Fibroblast of skin of left quadriceps (primary cell): ENCODE measurements around the gene MAN2B2.

Experiments
- DNase-seq, 2 experiments: peaks; one replicate each; pipeline ENCODE4 v3.0.0-alpha.2; 2013; ENCODE audit warnings: low read depth in 2 of 2

The MAN2B2 gene

DNA sequence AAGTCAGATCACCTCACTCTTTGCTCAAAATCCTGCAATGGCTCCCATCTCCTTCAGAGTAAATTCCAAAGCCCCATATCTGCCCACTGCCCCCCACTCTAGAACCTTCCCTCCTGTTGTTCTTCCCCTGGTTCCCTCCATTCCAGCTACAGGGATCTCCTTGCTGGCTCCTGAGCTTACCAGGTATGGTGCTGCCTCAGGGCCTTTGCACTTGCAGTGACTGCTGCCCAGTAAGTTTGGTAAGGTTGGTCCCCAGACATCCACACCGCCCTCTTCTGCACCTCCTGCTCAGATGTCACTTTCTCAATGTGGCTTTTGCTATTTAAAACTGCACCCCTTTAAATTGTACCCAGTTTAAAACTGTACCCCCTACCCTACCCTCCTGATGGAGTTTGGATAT is 7.8 kb upstream of the MAN2B2 start:
- DNase-seq, result no peak

DNA sequence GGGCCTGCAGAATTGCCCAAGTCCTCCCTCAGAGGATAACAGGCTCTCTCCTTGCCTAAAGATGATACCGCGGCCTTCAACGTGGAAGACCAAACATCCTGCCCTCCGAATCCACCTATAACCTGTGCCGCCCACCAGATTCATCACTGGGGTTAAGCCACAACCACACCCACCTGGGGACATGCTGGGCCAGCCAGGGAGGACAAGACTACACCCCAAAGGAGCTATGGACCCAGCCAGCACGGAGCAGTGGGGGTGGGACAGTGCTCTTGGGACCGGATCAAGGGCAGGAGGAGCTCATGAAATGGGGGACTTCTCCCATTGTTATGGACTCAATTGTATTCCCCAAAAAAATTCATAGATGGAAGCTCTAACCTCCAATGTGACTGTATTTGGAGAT is 6.8 kb upstream of the MAN2B2 start:
- DNase-seq, result no peak

DNA sequence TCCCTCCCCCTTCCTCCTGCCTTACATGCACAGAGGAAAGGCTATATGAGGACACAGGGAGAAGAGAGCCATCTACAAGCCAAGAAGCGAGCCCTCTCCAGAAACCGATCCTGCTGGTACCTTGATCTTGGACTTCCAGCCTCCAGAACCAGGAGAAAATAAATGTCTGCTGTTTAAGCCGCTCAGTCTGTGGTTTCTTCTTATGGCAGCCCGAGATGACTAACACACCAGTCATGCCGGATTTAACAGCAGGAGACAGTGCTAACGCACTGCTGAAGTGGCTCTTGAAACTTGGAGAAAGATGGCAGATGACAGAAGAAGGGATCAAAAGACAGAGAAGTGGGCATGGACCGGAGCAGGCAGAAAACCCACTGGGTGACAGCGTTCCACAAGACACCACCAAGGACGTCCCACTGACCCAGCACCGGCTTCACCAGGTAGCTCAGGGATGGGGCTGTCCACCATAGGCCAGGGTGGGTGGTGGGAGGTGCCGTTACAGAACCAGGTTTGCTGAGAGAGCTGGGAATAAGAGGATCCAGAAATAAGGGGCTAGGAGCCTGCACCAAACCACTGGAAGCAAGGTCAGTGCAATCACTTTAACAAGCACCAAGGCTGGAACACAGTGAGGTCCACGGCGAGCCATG is 6.2 kb upstream of the MAN2B2 start:
- peak; percentile 7 to 16 for DNase-seq

DNA sequence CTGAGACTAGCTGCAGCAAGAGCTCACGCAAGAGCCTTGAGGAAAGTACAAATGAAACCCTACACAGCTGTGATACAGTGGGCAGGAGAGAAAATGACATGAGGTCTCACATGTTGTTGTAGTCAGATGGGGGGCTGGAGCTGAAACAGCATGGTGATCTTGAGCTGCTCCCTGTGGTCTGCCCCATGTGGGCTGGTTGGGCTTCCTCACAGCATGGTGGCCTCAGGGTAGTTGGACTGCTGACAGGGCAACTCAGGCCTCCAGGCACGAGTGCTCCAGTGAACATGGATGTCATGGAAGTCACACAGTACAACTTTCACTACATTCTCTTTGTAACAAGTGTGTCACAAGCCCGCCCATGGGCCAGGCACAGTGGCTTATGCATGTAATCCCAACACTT is 3.4 kb upstream of the MAN2B2 start:
- DNase-seq, result no peak

DNA sequence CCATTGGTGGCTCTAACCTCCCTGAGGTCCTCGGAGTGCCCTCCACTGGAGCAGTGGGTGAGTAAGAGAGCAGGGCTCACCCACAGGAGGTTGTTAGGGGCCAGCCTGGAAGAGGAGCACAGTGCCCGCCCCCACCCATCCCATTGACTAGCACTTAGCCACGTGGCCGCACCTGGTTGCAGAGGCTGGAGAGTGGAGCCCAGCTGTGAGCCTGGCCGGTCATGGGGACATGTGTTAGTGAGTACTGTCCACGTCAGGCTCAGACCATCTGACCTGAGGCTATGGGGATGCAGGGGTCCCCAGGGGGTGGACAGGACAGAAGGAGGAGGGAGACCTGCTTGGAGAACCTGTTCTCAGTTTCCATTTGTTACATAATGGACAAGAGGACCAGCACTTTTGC is 1.4 kb upstream of the MAN2B2 start:
- no peak for DNase-seq

DNA sequence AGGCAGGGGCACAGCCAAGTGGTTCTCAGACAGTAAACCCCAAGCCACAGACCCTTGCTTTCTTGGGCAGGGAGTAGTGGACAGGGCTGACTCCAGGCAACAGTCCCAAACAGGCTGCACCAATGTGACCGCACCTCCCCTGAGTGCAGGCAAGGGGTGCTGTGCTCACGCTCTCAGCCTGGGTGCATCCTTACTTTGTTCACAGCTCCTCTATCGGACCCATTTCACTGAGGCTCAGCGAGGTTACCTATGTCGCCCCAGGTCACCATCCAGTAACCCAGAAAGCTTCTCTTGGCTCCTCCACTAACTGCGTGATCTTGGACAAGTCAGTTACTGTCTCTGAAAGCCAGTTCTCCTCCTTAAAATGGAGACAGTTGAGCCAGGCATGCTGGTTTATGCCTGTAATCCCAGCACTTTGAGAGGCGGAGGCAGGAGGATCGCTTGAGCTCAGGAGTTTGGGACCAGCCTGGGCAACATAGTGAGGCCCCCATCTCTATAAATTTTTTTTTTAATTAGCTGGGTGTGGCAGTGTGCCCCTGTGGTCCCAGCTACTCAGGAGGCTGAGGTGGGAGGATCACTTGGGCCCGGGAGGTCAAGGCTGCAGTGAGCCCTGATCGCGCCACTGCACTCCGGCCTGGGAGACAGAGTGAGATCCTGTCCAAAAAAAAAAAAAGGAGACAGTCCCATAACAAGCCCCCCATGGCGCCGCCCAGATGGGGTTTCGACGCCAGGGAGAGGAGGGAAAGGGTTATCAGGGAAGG is 823 bp upstream of the MAN2B2 start:
- no peak for DNase-seq

DNA sequence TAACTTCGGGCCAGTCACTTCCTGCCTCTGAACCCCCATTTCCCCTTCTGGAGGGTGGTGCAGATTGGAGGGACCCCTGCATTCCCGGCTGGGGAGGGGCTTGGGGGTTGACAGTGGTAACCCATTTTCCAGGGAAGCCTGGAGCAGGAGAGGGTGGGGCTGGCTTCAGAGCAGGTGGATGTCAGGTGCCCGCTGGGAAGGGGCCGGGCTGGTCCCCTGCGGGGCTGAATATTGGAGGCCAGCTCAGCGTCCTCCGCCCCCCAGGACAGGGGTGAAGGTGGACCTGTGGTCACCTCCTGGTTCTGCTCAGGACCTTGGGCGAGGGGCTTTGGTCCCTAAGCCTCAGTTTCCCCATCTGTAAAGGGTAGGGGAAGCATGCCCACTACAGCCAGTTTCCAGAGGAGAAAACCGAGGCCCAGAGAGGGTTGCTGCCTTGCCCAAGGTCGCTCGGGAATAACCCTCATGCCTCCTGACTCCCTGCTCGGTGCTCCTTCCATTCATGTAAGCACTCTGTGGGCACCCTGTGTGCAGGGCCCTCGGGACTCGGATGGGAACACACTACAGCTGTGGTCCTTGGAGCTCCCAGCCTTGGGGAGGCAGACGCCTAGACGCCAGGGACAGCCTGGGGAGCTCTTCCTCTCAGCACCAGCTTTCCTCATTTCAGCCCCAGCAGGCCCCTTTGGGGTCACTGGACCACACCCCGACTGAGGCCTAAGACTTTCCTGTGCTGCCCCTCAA is 683 bp downstream of the MAN2B2 start:
- DNase-seq, result no peak

DNA sequence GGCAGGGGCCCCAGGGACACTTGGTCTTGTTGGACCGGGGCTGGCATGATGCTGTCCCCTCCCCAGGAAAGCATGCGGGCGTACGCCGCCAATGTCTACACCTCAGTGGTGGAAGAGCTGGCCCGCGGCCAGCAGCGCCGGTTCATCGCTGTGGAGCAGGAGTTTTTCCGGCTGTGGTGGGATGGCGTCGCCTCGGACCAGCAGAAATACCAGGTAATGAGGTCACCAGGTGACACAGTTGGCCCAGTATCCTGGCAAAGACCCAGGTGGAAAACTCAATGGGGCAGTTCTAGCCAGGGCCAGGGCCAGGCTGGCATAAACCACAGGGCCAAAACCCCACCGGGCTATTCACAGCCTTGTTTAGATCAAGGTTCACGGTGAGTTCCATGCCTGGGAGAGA is 1.5 kb downstream of the MAN2B2 start:
- DNase-seq, result no peak

DNA sequence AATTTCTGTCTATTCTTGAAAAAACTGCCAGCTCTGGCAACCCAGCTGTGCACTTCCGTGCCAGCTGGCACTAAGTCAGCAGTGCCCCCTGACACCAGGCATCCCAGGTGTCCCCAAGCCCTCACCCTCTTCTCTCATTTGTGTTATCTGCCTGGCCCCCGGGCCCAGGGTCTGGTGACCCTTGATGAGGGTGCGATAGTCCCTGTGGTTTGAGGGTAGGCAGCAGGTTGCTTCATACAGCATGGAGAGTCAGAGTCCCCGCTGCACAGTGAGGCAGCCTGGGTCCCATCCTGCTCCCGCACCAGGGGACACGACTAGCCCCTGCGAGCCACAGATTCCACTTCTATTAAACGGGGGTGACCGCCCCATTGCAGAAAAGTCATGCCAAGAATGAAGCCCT is 1.9 kb downstream of the MAN2B2 start:
- DNase-seq, result no peak

DNA sequence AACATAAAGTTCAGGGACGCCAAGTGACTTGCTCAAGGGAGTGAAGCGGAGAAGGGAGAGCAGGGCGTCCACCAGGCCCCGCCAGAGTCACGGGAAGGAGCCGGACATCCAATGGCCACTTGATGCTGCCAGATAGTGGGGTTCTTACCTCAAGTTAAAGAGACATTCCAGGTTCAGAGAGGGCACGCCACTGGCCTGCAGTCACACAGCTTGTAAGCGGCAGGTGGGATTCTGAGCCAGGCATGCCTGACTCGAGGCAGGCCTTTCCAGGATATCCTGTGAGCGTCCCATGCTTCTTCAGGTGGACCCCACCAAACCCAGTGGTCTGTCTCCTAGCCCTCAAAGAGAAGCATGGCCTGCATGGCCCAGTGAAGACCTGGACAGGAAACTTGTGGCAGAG is 2.4 kb downstream of the MAN2B2 start:
- no peak for DNase-seq

DNA sequence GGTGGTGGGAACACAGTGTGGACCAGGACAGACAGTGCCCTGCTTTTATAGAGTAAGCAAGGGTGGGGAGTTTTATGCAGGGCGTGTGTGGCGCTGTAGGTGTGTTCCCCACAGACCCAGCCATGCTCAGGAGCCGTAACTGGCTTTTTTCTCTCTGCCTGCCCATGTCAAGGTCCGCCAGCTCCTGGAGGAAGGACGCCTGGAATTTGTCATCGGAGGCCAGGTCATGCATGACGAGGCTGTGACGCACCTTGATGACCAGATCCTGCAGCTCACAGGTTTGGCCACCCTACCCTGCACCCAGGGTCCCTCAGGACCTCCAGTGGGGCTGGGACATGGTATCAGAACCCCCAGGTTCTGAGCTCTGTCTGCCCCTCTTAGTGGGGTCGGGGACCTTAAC is 3.2 kb downstream of the MAN2B2 start:
- DNase-seq, result no peak

DNA sequence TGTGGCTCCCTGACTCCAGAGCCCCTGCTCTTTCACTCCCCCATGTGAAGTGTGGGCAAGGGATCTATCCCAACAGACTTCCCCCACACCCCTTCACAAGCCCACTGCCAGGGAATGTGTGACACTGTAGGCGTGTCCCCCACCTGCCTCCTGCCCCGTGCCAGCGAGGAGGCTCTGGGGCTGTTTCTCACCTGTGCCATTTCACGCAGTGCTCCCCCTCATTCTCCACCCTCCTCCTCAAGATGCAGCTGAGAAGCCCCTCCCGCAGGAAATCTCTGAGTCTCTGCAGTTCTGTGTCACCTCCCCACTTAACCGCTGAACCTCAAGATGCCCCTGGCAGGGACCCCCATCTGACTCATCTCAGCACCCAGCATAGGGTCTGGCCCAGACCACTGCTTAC is 5.4 kb downstream of the MAN2B2 start:
- DNase-seq, result no peak

DNA sequence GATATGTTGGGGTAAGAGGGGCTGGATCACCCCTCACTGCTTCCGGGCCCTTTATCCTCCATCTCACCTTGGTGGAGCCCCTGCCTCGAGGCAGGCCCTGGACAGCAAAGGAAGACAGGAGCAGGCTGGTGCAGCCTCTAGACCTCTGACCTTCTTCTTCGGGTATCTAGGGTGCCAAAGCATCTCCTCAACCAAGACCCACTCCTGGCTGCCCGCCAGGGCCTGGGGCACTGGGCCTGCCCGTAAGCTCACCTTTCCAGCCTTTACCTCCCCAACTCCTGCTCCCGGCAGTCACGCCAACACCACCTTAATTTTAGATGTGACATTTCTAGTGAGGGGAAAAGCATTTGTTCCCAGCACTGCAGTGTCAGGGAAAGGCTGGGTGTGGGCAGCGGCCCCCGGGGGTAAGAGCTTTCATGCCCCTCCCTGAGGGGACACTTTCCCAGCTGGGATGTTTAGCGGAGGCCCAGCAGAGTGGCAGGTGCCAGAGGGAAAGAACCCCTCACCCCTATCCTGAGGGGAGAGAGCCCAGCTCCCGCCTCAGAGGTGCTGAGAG is 6.7 kb downstream of the MAN2B2 start:
- DNase-seq, result no peak

DNA sequence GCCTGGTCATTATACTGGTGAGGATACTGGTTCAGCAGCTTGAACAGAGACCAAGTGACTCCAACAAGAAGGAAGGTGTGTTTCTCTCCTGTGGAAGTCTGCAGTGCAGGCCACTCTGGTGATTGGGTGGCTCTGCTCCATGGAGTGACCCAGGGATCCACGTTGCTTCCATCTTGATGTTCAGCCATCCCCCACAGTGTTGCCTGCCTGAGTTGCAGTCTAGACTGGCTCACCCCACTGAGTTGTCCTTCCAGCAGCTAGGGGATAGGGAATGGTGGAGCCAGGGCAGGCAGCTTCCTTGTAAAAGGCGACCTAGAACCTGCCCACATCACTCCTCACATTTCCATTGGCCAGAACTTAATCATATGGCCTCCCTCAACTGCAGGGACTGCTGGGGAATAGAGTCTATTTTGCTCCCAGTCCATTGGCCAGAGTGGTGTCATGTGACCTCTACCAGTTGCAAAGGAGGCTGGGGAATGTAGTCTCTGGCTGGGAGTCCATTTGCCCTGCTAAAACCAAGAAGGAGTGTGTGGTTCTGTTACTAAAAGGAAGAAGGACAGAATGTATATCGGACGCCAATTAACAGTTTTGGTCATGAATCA is 8.0 kb downstream of the MAN2B2 start:
- DNase-seq, result no peak

DNA sequence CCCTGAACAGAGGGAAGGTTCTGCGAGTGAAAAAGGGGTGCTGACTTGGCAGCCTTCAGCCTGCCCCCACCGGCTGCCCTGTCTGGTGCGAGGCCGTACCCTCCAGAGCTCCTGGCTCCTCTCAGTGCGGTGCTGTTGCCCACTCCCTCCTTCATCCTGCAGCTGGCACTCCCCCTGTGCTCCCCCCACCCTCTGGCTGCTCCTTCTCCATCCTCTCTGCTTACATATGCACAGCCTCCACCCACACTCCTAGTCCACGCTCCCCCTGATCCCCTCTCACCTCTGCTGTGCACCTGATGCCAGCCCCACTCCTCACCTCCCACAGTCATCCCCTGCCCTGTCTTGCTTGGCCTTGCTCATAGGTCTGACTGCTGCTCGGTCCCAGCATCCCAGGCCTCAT is 9.9 kb downstream of the MAN2B2 start:
- DNase-seq, result no peak

DNA sequence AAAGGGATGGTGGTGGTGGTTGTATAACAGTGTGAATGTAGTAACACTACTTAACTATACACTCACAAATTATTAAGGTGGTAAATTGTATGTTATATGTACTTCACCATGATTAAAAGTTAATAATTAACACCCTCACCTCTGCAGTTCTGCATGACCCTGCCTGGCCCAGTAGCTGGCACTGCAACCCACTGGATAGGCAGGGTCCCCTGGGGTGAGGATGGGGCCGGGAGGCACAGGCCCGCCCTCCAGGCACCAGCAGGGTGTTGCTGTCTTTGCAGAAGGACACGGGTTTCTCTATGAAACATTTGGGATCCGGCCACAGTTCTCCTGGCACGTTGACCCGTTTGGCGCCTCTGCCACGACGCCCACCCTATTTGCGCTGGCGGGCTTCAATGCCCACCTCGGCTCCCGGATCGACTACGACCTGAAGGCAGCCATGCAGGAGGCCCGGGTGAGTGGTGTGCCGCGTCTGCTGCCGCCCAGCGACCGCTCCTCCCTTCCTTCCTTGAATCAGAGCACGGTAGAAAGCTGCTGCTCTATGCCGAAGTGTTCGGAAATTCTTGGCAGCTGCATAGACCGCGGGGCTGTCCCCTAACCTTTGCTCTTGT is 11.8 kb downstream of the MAN2B2 start:
- DNase-seq, result no peak

DNA sequence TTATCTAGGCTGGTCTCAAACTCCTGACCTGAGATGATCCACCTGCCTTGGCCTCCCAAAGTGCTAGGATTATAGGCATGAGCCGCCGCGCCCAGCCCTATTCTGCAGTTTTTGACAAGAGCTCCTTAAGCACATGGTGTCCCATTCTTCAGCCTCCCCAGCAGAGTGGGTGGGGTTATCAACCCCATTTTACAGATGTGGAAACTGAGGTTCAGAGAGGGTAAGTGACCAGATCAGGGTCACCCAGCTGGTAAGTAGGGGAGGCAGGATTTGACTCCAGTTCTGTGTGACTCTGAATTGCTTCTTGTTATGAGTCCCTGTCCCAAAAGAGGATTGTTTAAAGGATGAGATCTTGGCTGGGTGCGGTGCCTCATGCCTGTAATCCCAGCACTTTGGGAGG is 14.5 kb downstream of the MAN2B2 start:
- no peak for DNase-seq

DNA sequence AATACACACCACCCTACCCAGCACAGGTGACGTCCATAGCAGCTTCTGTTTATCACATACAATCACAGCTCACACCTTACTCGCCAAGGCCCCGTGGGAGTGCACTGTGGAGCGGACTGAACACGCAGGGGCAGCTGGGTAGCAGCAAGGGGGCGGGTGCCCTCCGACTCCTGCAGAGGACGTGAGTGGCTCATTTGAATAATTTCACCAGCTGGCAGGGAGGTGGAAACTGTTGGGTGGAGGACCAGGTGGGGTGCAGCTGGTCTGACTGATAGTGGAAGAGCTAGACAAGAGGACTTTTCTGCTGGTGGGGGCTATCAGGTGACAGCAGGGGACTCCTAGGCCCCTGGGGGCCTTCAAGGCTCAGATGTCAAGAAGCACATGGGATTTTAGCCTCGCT is 16.3 kb downstream of the MAN2B2 start:
- no peak for DNase-seq

DNA sequence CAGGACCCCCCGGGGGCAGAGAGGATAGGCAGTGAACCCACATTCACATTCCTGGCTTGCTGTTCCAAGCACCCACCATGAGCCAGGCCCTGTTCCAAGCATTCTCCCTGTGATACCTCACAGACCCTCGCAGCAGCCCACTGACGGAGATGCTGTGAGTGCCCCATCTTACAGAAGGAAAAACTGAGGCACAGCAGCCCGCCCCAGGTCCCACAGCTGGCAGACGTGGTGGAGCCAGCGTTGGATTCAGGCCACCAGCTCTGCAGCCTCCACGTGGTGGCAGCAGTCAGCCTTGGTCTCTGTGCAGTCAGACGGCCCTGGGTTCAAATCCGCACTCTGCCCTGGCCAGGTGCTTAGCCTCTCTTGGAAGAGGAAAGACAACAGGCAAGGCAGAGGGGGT is 16.8 kb downstream of the MAN2B2 start:
- DNase-seq, result no peak

DNA sequence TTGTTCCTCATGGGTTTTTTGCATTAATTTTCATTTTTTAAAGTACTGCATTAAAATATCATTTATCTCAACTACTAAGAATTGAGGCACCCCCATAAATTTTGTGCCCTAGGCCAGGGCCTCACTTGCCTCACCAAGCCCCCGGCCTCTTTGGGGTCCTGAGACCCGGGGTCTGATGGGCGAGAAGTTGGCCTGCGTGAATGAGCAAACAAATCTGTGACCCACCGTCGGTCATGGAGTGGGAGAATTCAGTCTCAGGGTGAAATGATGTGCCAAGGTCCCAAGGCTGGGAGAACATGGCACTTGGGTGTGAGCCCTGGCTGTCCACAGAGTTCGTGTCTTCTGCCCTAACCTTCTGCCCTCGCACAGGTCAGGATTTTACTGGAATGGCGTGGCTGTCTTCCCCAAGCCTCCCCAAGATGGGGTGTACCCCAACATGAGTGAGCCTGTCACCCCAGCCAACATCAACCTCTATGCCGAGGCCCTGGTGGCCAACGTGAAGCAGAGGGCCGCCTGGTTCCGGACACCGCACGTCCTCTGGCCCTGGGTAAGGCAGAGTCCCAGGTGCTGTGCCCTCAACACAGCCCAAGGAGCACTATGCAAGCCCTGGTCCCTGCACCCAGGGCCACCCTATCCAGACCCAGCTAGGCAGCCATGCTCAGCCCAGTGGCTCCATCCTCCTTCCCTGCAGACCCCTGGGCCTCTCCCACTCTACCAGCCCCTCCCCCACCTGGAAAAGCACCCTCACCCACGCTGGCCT is 18.0 kb downstream of the MAN2B2 start:
- no peak for DNase-seq

DNA sequence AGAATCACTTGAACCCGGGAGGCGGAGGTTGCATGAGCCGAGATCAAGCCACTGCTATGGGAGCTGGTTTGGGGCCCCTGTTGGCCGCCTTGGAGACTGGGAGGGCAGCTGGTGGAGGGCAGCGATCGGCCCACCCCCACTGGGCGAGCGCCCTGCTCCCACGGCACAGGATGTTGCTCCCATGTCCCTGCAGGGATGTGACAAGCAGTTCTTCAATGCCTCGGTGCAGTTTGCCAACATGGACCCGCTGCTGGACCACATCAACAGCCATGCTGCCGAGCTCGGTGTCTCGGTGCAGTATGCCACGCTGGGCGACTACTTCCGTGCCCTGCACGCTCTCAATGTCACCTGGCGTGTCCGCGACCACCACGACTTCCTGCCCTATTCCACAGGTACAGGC is 19.4 kb downstream of the MAN2B2 start:
- DNase-seq, result no peak
